Astrocyte (in vitro differentiated cells and primary cell): ENCODE results near the gene GGA2. TPM values are rescaled to one million over a fixed set of nuclear protein-coding genes. Genes with fewer than 3 reads are reported as not detected.

Experiments
- DNase-seq: peaks from one replicate; pipeline ENCODE4 v3.0.0-alpha.2; 2010; ENCODE audit warnings: low read depth
- FAIRE-seq: peaks from 2 replicates; lab custom pipeline; 2011; peaks lifted over from hg19 to GRCh38; lab: Jason Lieb, UNC
- H2AFZ ChIP-seq: 2 replicates; pipeline ENCODE4 v1.6.0; 2012; ENCODE audit warnings: low read depth, low read length, inconsistent platforms
- H3K27ac ChIP-seq: 2 replicates; pipeline ENCODE4 v1.5.1; 2011; ENCODE audit warnings: low read depth, low read length, inconsistent platforms
- H3K27me3 ChIP-seq: 2 replicates; pipeline ENCODE4 v1.6.0; 2011; ENCODE audit warnings: low read length, inconsistent platforms; ENCODE audit not compliant: insufficient read depth
- H3K36me3 ChIP-seq: 2 replicates; pipeline ENCODE4 v1.5.1; 2011; ENCODE audit warnings: low read length, inconsistent platforms; ENCODE audit not compliant: insufficient read depth
- H3K4me1 ChIP-seq: 2 replicates; pipeline ENCODE4 v1.5.1; 2011; ENCODE audit warnings: low read length, inconsistent platforms; ENCODE audit not compliant: insufficient read depth
- H3K4me2 ChIP-seq: 2 replicates; pipeline ENCODE4 v1.6.0; 2012; ENCODE audit warnings: low read length, inconsistent platforms
- H3K4me3 ChIP-seq: 2 replicates; pipeline ENCODE4 v1.5.1; 2011; ENCODE audit warnings: low read depth, mild to moderate bottlenecking, low read length, inconsistent platforms; ENCODE audit not compliant: insufficient read depth
- H3K79me2 ChIP-seq: 2 replicates; pipeline ENCODE4 v1.6.0; 2012; ENCODE audit warnings: mild to moderate bottlenecking, low read length, inconsistent platforms; ENCODE audit not compliant: insufficient read depth
- H3K9ac ChIP-seq: 2 replicates; pipeline ENCODE4 v1.6.0; 2012; ENCODE audit warnings: mild to moderate bottlenecking, low read length, inconsistent platforms
- H3K9me3 ChIP-seq: 2 replicates; pipeline ENCODE4 v1.5.1; 2012; ENCODE audit warnings: low read depth, mild to moderate bottlenecking, low read length, inconsistent platforms; ENCODE audit not compliant: insufficient read depth
- H4K20me1 ChIP-seq: 2 replicates; pipeline ENCODE4 v1.6.0; 2012; ENCODE audit warnings: low read length, inconsistent platforms; ENCODE audit not compliant: insufficient read depth
- H3K27ac Mint-ChIP-seq: one replicate; pipeline ENCODE4 v1.8.0; 2021; ENCODE audit warnings: mild to moderate bottlenecking, mixed read lengths; ENCODE audit not compliant: unreplicated experiment
- H3K27me3 Mint-ChIP-seq: one replicate; pipeline ENCODE4 v1.8.0; 2021; ENCODE audit warnings: low read depth, mixed read lengths; ENCODE audit not compliant: unreplicated experiment
- H3K36me3 Mint-ChIP-seq: one replicate; pipeline ENCODE4 v1.8.0; 2021; ENCODE audit warnings: low read depth, mixed read lengths; ENCODE audit not compliant: unreplicated experiment
- H3K4me1 Mint-ChIP-seq: one replicate; pipeline ENCODE4 v1.8.0; 2021; ENCODE audit warnings: low read depth, mixed read lengths; ENCODE audit not compliant: unreplicated experiment
- H3K4me3 Mint-ChIP-seq: one replicate; pipeline ENCODE4 v1.8.0; 2021; ENCODE audit warnings: mild to moderate bottlenecking, moderate library complexity, mixed read lengths; ENCODE audit not compliant: unreplicated experiment
- H3K9me3 Mint-ChIP-seq: one replicate; pipeline ENCODE4 v1.8.0; 2021; ENCODE audit warnings: mild to moderate bottlenecking, mixed read lengths; ENCODE audit not compliant: unreplicated experiment
- CTCF ChIP-seq: IDR thresholded peaks from 2 replicates; pipeline ENCODE4 v1.5.1; 2011; ENCODE audit warnings: low read depth, mild to moderate bottlenecking, inconsistent platforms, low read length, moderate library complexity; ENCODE audit not compliant: insufficient read depth
- EZH2 ChIP-seq: IDR thresholded peaks from 2 replicates; pipeline ENCODE4 v1.6.1; 2012; ENCODE audit warnings: mild to moderate bottlenecking, low read length, inconsistent platforms; ENCODE audit not compliant: insufficient read depth
- total RNA-seq: library from RNA; stranded (reverse); gene quantifications from 2 replicates; pipeline ENCODE4 v1.2.1, GENCODE V29; 2021

Gene GGA2
- total RNA-seq, 1 donor from 2014 or later: 84.0 TPM

- Histone ChIP-seq H4K20me1 (peaks cover 3% of the 10 kb centered on the region), H3K27me3 (no peaks in the 10 kb centered on the region), H3K9me3 (no peaks in the 10 kb centered on the region), H3K4me1 (peaks cover 15% of the 10 kb centered on the region), H3K27ac (no peak overlapping the region), H3K4me3 (no peak overlapping the region), H3K9ac (no peak overlapping the region), H3K4me2 (no peak overlapping the region), H3K36me3 (peaks cover 9% of the 10 kb centered on the region), H3K79me2 (no peaks in the 10 kb centered on the region), H2AFZ (no peak overlapping the region)
- Mint-ChIP-seq H3K4me1 (peaks cover 21% of the 10 kb centered on the region), H3K4me3 (no peak overlapping the region), H3K36me3 (peaks cover 19% of the 10 kb centered on the region), H3K27ac (peak overlapping the region; percentile 34), H3K9me3 (no peaks in the 10 kb centered on the region), H3K27me3 (no peaks in the 10 kb centered on the region)
- FAIRE-seq: no peak
- TF ChIP-seq EZH2 (no peak), CTCF (no peak)
- no peak for DNase-seq
Measured at GRCh38 chr16:23539984-23540816, 29.9 kb upstream of the GGA2 start.

- Histone ChIP-seq H3K36me3 (peaks cover 14% of the 10 kb centered on the region), H3K79me2 (no peaks in the 10 kb centered on the region), H3K4me3 (no peak overlapping the region), H3K4me2 (peak overlapping the region; percentile 32), H3K4me1 (peaks cover 15% of the 10 kb centered on the region), H2AFZ (no peak overlapping the region), H3K9me3 (no peaks in the 10 kb centered on the region), H4K20me1 (peaks cover 3% of the 10 kb centered on the region), H3K27ac (peak overlapping the region; percentile 53), H3K27me3 (no peaks in the 10 kb centered on the region), H3K9ac (peak overlapping the region; percentile 41)
- Mint-ChIP-seq H3K36me3 (peaks cover 23% of the 10 kb centered on the region), H3K4me1 (peaks cover 21% of the 10 kb centered on the region), H3K9me3 (no peaks in the 10 kb centered on the region), H3K27ac (peak overlapping the region; percentile 94), H3K4me3 (no peak overlapping the region), H3K27me3 (no peaks in the 10 kb centered on the region)
- no peak for TF ChIP-seq EZH2
- TF ChIP-seq CTCF: no peak
- FAIRE-seq (no peak), DNase-seq (no peak)
Measured at GRCh38 chr16:23538919-23539278, 28.6 kb upstream of the GGA2 start.

- no peak for FAIRE-seq
- H3K27ac Mint-ChIP-seq: no peak overlapping the region
- peaks cover 21% of the 10 kb centered on the region for H3K36me3 Mint-ChIP-seq
- H3K27me3 Mint-ChIP-seq: no peaks in the 10 kb centered on the region
- peaks cover 21% of the 10 kb centered on the region for H3K4me1 Mint-ChIP-seq
- Histone ChIP-seq H3K27me3 (no peaks in the 10 kb centered on the region), H3K27ac (no peak overlapping the region), H3K9ac (no peak overlapping the region), H3K4me3 (no peak overlapping the region), H3K9me3 (no peaks in the 10 kb centered on the region), H3K36me3 (peaks cover 15% of the 10 kb centered on the region), H3K4me2 (no peak overlapping the region), H2AFZ (no peak overlapping the region), H3K4me1 (peaks cover 15% of the 10 kb centered on the region), H4K20me1 (peaks cover 3% of the 10 kb centered on the region), H3K79me2 (no peaks in the 10 kb centered on the region)
- TF ChIP-seq EZH2: no peak
- no peak for TF ChIP-seq CTCF
- H3K9me3 Mint-ChIP-seq: no peaks in the 10 kb centered on the region
- DNase-seq: no peak
- H3K4me3 Mint-ChIP-seq: no peak overlapping the region
Measured at GRCh38 chr16:23537390-23537789, 27.1 kb upstream of the GGA2 start.
